Neural progenitor cell (in vitro differentiated cells): Measurements from ENCODE around the gene FRAS1. TPM values are rescaled to one million over a fixed set of nuclear protein-coding genes. Genes with fewer than 3 reads are reported as not detected.

Experiments used
- DNase-seq: peaks from one replicate; pipeline ENCODE4 v3.0.0-alpha.2; 2016; ENCODE audit warnings: low spot score
- H2AFZ ChIP-seq: fragments of 200-600 bp; sonication (generic); replicated peaks from 2 replicates; pipeline ENCODE4 v1.6.1; 2016; ENCODE audit warnings: antibody characterized with exemption
- H3F3A ChIP-seq: fragments of 200-600 bp; sonication (generic); 2 replicates; pipeline ENCODE4 v1.6.1; 2016; ENCODE audit warnings: antibody characterized with exemption, low read depth
- H3K27ac ChIP-seq: fragments of 200-600 bp; sonication (generic); 2 replicates; pipeline ENCODE4 v1.5.1; 2016; ENCODE audit warnings: mild to moderate bottlenecking
- H3K27me3 ChIP-seq: fragments of 200-600 bp; sonication (generic); 2 replicates; pipeline ENCODE4 v1.6.1; 2016; ENCODE audit warnings: mild to moderate bottlenecking, moderate library complexity
- H3K36me3 ChIP-seq: fragments of 200-600 bp; sonication (generic); 2 replicates; pipeline ENCODE4 v1.5.1; 2016
- H3K4me1 ChIP-seq: fragments of 200-600 bp; sonication (generic); 2 replicates; pipeline ENCODE4 v1.6.1; 2016; ENCODE audit warnings: mixed run types
- H3K4me2 ChIP-seq: fragments of 200-600 bp; sonication (generic); 2 replicates; pipeline ENCODE4 v1.6.1; 2016
- H3K4me3 ChIP-seq: fragments of 200-600 bp; sonication (generic); 2 replicates; pipeline ENCODE4 v1.5.1; 2016
- H3K79me2 ChIP-seq: fragments of 200-600 bp; sonication (generic); 2 replicates; pipeline ENCODE4 v1.6.1; 2016; ENCODE audit warnings: low read depth
- H3K9ac ChIP-seq: fragments of 200-600 bp; sonication (generic); 2 replicates; pipeline ENCODE4 v1.6.1; 2016
- H3K9me3 ChIP-seq: fragments of 200-600 bp; sonication (generic); 2 replicates; pipeline ENCODE4 v1.5.1; 2016; ENCODE audit warnings: low read depth
- H4K20me1 ChIP-seq: fragments of 200-600 bp; sonication (generic); 2 replicates; pipeline ENCODE4 v1.6.1; 2016; ENCODE audit warnings: low read depth
- H3K27ac Mint-ChIP-seq: 3 replicates; pipeline ENCODE4 v1.8.0; 2021; ENCODE audit warnings: mixed read lengths
- H3K27me3 Mint-ChIP-seq: 2 replicates; pipeline ENCODE4 v1.8.0; 2022; ENCODE audit warnings: low read depth, mild to moderate bottlenecking, inconsistent platforms, moderate library complexity, mixed read lengths; ENCODE audit not compliant: insufficient read depth
- H3K36me3 Mint-ChIP-seq: 3 replicates; pipeline ENCODE4 v1.8.0; 2021; ENCODE audit warnings: mixed read lengths
- H3K4me1 Mint-ChIP-seq: 3 replicates; pipeline ENCODE4 v1.8.0; 2021; ENCODE audit warnings: mixed read lengths
- H3K4me3 Mint-ChIP-seq: 3 replicates; pipeline ENCODE4 v1.8.0; 2021; ENCODE audit warnings: mild to moderate bottlenecking, moderate library complexity, mixed read lengths
- H3K9me3 Mint-ChIP-seq: 3 replicates; pipeline ENCODE4 v1.8.0; 2020; ENCODE audit warnings: mixed read lengths
- EZH2 ChIP-seq: fragments of 200-600 bp; sonication (generic); IDR thresholded peaks from 2 replicates; pipeline ENCODE4 v1.6.1; 2017; ENCODE audit warnings: antibody characterized with exemption, mild to moderate bottlenecking, moderate library complexity
- EZH2phosphoT487 ChIP-seq: fragments of 200-600 bp; sonication (generic); IDR thresholded peaks from 2 replicates; pipeline ENCODE4 v1.6.1; 2017; ENCODE audit warnings: antibody characterized with exemption
- total RNA-seq: library from RNA; depleted of rRNA; stranded (reverse); fragments of >200 nt; gene quantifications from 2 replicates; pipeline ENCODE4 v1.2.3, GENCODE V29; 2015; ENCODE audit warnings: low replicate concordance
- TF ChIP-seq, protein P1 (sequence below): fragments of 200-600 bp; sonication (generic); IDR thresholded peaks from 2 replicates; pipeline ENCODE4 v1.5.1; 2017; ENCODE audit warnings: antibody characterized with exemption, mild to moderate bottlenecking

The FRAS1 gene
- total RNA-seq, 1 donor from 2014 or later, result 21.3 TPM

DNA sequence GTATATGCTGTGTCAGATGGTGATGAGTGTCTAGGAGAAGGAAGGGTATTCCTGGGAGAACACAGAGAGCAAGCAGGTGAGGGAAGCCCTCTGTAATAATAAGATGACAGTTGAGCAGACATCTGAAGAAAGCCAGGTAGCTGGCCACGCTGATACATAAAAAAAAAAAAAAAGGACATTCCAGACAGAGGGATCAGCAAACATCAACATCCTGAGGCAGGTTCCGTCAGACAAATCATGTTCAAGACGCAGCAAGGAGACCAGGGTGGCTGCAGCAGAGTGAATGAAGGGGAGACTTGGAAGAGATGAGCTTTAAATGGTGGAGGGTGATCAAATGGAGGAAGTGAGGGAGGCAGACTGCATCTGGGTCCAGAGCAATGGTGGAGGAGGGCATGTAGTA lies 396.9 kb downstream of the FRAS1 start:
- Mint-ChIP-seq H3K4me3 (no peak overlapping the region), H3K27me3 (peaks cover 2% of the 10 kb centered on the region), H3K4me1 (peaks cover 6% of the 10 kb centered on the region), H3K36me3 (peaks cover 24% of the 10 kb centered on the region), H3K9me3 (no peaks in the 10 kb centered on the region), H3K27ac (no peak overlapping the region)
- no peak overlapping the region for H3K4me2 ChIP-seq
- no peak overlapping the region for H3K27ac ChIP-seq
- no peak overlapping the region for H2AFZ ChIP-seq
- no peaks in the 10 kb centered on the region for H3K79me2 ChIP-seq
- no peaks in the 10 kb centered on the region for H4K20me1 ChIP-seq
- H3K4me3 ChIP-seq, result no peak overlapping the region
- TF ChIP-seq EZH2, result no peak
- TF ChIP-seq EZH2phosphoT487, result no peak
- TF ChIP-seq, protein P1, sequence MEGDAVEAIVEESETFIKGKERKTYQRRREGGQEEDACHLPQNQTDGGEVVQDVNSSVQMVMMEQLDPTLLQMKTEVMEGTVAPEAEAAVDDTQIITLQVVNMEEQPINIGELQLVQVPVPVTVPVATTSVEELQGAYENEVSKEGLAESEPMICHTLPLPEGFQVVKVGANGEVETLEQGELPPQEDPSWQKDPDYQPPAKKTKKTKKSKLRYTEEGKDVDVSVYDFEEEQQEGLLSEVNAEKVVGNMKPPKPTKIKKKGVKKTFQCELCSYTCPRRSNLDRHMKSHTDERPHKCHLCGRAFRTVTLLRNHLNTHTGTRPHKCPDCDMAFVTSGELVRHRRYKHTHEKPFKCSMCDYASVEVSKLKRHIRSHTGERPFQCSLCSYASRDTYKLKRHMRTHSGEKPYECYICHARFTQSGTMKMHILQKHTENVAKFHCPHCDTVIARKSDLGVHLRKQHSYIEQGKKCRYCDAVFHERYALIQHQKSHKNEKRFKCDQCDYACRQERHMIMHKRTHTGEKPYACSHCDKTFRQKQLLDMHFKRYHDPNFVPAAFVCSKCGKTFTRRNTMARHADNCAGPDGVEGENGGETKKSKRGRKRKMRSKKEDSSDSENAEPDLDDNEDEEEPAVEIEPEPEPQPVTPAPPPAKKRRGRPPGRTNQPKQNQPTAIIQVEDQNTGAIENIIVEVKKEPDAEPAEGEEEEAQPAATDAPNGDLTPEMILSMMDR, result no peak
- H3K36me3 ChIP-seq, result no peaks in the 10 kb centered on the region
- H3F3A ChIP-seq, result no peaks in the 10 kb centered on the region
- DNase-seq, result no peak
- no peak overlapping the region for H3K9ac ChIP-seq
- no peaks in the 10 kb centered on the region for H3K27me3 ChIP-seq
- H3K9me3 ChIP-seq, result no peaks in the 10 kb centered on the region
- no peaks in the 10 kb centered on the region for H3K4me1 ChIP-seq

DNA sequence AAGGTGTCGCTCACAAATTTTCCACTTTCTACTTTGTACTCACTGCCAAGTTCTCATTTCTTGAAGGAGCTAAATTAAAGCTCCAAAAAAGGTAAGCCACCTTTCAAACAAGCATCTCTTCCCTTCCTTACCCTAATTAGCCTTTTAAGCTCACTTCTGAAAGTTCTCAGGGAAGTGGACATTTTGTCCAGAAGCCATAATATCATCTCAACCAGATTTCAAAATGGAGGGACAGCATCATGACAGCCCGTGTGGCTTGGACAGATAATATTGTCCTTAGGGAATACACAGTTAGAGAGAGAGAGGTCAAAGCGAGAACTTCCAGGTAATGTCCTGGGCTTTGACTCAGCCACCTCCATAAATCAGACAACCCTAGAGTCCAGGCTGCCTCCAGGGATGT lies 400.6 kb downstream of the FRAS1 start:
- H3K27ac ChIP-seq, result no peak overlapping the region
- H3K4me3 Mint-ChIP-seq, result no peak overlapping the region
- H3K36me3 Mint-ChIP-seq, result peaks cover 14% of the 10 kb centered on the region

DNA sequence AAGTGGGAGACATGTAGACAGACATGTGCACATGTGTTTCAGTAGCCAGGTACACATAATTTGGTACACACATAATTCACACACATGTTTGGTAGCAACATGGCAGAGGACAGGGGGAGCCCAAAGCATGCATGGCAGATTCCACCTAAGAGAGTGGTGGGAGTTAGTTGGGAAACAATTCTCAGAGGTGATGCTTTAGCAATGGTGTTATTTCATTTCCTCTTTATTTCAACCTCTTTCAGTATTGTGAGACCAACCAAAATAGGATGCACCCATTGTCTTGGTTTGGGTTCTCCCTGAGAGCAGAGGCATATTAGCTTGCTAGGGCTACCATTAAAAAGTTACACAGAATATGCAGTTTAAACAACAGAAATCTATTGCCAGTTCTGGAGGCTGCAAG lies 402.2 kb downstream of the FRAS1 start:
- peaks cover 2% of the 10 kb centered on the region for H3K27me3 Mint-ChIP-seq
- H3K36me3 Mint-ChIP-seq, result peaks cover 16% of the 10 kb centered on the region
- no peak overlapping the region for H3K27ac Mint-ChIP-seq

More for the DNA sequence above, 400.6 kb downstream of the FRAS1 start:
- H3K4me1 Mint-ChIP-seq, result peaks cover 10% of the 10 kb centered on the region
- H3K9me3 Mint-ChIP-seq, result no peaks in the 10 kb centered on the region
- no peaks in the 10 kb centered on the region for H3K4me1 ChIP-seq
- H3K27ac Mint-ChIP-seq, result no peak overlapping the region
- no peaks in the 10 kb centered on the region for H3K9me3 ChIP-seq
- no peak for DNase-seq
- H3F3A ChIP-seq, result no peaks in the 10 kb centered on the region
- H3K4me3 ChIP-seq, result no peak overlapping the region
- no peaks in the 10 kb centered on the region for H4K20me1 ChIP-seq
- peaks cover under 1% of the 10 kb centered on the region for H3K27me3 Mint-ChIP-seq
- H2AFZ ChIP-seq, result no peak overlapping the region
- no peak overlapping the region for H3K9ac ChIP-seq
- H3K79me2 ChIP-seq, result no peaks in the 10 kb centered on the region
- no peaks in the 10 kb centered on the region for H3K27me3 ChIP-seq
- H3K4me2 ChIP-seq, result no peak overlapping the region
- TF ChIP-seq EZH2 (no peak), EZH2phosphoT487 (no peak)
- TF ChIP-seq, protein P1, result no peak
- H3K36me3 ChIP-seq, result no peaks in the 10 kb centered on the region

More for the DNA sequence above, 402.2 kb downstream of the FRAS1 start:
- H3K4me1 ChIP-seq, result no peaks in the 10 kb centered on the region
- H3K9me3 ChIP-seq, result no peaks in the 10 kb centered on the region
- no peaks in the 10 kb centered on the region for H3F3A ChIP-seq
- no peaks in the 10 kb centered on the region for H3K36me3 ChIP-seq
- Mint-ChIP-seq H3K9me3 (no peaks in the 10 kb centered on the region), H3K4me3 (no peak overlapping the region), H3K4me1 (peaks cover 4% of the 10 kb centered on the region)
- no peaks in the 10 kb centered on the region for H3K79me2 ChIP-seq
- no peak overlapping the region for H3K9ac ChIP-seq
- DNase-seq, result no peak
- no peak overlapping the region for H3K4me2 ChIP-seq
- H2AFZ ChIP-seq, result no peak overlapping the region
- no peaks in the 10 kb centered on the region for H3K27me3 ChIP-seq
- no peaks in the 10 kb centered on the region for H4K20me1 ChIP-seq
- H3K27ac ChIP-seq, result no peak overlapping the region
- TF ChIP-seq, protein P1, result no peak
- TF ChIP-seq EZH2, result no peak
- no peak overlapping the region for H3K4me3 ChIP-seq
